ENCODE measurements around the gene RNU5D-1. TPM values are rescaled to one million over a fixed set of nuclear protein-coding genes. Genes with fewer than 3 reads are reported as not detected.

The RNU5D-1 gene
- total and polyA plus RNA-seq, 2 of the 13 experiments (the other 11 are each of a cell fraction or from before 2014, with no cell fraction given) = 165 TPM; not detected in 1

DNA sequence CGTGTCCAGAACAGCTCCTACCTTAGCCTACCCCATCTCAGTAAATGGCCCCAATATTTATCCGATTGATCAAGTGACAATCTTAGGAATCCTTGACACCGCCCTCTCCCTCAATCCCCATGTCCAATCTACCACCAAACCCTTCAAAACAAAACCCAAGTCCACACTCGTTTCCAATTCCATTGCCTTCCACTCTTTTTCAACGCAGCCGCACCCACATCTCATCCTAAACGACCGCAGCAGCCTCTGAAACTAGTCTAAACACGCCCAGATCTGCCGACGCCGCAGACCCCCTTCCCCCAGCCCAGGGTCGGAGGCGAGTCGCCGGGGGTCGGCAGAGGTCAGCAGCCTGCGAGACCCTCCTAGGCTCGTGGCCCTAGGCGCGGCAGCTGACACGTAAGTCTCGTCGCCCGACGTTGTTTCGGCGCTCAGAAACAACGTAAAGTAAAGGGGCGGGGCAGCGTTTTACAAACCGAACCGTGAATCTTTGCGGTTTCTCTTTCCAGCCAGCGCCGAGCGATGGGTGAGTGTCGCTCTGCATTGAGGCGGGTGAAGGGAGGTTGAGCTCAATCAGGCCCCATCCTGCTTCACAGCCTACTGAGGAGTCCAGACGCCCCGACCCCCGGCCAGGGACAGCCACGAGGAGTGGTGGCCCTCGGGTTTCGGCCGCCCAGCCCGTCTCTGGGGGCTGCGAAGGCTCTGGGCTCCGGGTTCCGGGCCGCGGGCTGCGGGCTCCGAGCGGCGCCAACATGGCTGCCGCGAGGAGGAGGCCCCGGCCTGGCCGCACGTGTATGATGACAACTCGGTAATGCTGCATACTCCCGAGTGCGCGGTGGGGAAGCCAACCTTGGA is 44.3 kb upstream of the RNU5D-1 start, which contains the start of gene RPS8 (continued):
- peak; percentile 99 for TF ChIP-seq RBM39 (IDR thresholded peaks at IDR 0.05; ENCODE audit: low read depth, low read length, poor library complexity, severe bottlenecking)
- TF ChIP-seq, protein P1, sequence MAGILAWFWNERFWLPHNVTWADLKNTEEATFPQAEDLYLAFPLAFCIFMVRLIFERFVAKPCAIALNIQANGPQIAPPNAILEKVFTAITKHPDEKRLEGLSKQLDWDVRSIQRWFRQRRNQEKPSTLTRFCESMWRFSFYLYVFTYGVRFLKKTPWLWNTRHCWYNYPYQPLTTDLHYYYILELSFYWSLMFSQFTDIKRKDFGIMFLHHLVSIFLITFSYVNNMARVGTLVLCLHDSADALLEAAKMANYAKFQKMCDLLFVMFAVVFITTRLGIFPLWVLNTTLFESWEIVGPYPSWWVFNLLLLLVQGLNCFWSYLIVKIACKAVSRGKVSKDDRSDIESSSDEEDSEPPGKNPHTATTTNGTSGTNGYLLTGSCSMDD (CRISPR knock-in tag; IDR thresholded peaks at IDR 0.05) = peak; percentile 50; the same call in 1 of the 2 replicates
- peak; percentile 64; the same call in 1 of the 2 replicates for TF ChIP-seq TBP (CRISPR knock-in tag; IDR thresholded peaks at IDR 0.05)
- peak; percentile 87; the same call in 1 of the 2 replicates for TF ChIP-seq FOXK1 (CRISPR knock-in tag; IDR thresholded peaks at IDR 0.05; ENCODE audit: borderline replicate concordance, low read depth)
- no peak for TF ChIP-seq ZNF644 (CRISPR knock-in tag; IDR thresholded peaks at IDR 0.05; ENCODE audit: low read depth)
- TF ChIP-seq KMT2B (CRISPR knock-in tag; IDR thresholded peaks at IDR 0.05) = peak; percentile 91
- TF ChIP-seq, protein P2, sequence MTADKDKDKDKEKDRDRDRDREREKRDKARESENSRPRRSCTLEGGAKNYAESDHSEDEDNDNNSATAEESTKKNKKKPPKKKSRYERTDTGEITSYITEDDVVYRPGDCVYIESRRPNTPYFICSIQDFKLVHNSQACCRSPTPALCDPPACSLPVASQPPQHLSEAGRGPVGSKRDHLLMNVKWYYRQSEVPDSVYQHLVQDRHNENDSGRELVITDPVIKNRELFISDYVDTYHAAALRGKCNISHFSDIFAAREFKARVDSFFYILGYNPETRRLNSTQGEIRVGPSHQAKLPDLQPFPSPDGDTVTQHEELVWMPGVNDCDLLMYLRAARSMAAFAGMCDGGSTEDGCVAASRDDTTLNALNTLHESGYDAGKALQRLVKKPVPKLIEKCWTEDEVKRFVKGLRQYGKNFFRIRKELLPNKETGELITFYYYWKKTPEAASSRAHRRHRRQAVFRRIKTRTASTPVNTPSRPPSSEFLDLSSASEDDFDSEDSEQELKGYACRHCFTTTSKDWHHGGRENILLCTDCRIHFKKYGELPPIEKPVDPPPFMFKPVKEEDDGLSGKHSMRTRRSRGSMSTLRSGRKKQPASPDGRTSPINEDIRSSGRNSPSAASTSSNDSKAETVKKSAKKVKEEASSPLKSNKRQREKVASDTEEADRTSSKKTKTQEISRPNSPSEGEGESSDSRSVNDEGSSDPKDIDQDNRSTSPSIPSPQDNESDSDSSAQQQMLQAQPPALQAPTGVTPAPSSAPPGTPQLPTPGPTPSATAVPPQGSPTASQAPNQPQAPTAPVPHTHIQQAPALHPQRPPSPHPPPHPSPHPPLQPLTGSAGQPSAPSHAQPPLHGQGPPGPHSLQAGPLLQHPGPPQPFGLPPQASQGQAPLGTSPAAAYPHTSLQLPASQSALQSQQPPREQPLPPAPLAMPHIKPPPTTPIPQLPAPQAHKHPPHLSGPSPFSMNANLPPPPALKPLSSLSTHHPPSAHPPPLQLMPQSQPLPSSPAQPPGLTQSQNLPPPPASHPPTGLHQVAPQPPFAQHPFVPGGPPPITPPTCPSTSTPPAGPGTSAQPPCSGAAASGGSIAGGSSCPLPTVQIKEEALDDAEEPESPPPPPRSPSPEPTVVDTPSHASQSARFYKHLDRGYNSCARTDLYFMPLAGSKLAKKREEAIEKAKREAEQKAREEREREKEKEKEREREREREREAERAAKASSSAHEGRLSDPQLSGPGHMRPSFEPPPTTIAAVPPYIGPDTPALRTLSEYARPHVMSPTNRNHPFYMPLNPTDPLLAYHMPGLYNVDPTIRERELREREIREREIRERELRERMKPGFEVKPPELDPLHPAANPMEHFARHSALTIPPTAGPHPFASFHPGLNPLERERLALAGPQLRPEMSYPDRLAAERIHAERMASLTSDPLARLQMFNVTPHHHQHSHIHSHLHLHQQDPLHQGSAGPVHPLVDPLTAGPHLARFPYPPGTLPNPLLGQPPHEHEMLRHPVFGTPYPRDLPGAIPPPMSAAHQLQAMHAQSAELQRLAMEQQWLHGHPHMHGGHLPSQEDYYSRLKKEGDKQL (CRISPR knock-in tag; IDR thresholded peaks at IDR 0.05; ENCODE audit: low read depth) = no peak
- TF ChIP-seq, protein P3, sequence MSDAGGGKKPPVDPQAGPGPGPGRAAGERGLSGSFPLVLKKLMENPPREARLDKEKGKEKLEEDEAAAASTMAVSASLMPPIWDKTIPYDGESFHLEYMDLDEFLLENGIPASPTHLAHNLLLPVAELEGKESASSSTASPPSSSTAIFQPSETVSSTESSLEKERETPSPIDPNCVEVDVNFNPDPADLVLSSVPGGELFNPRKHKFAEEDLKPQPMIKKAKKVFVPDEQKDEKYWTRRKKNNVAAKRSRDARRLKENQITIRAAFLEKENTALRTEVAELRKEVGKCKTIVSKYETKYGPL (CRISPR knock-in tag; IDR thresholded peaks at IDR 0.05) = peak; percentile 74
- TF ChIP-seq ZNF549 (CRISPR knock-in tag; IDR thresholded peaks at IDR 0.05) = no peak
- no peak; the same call in 1 of the 2 replicates for TF ChIP-seq ZNF567 (CRISPR knock-in tag; IDR thresholded peaks at IDR 0.05; ENCODE audit: borderline replicate concordance)
- no peak for TF ChIP-seq JDP2 (CRISPR knock-in tag; IDR thresholded peaks at IDR 0.05; ENCODE audit: borderline replicate concordance)
- TF ChIP-seq, protein P4, sequence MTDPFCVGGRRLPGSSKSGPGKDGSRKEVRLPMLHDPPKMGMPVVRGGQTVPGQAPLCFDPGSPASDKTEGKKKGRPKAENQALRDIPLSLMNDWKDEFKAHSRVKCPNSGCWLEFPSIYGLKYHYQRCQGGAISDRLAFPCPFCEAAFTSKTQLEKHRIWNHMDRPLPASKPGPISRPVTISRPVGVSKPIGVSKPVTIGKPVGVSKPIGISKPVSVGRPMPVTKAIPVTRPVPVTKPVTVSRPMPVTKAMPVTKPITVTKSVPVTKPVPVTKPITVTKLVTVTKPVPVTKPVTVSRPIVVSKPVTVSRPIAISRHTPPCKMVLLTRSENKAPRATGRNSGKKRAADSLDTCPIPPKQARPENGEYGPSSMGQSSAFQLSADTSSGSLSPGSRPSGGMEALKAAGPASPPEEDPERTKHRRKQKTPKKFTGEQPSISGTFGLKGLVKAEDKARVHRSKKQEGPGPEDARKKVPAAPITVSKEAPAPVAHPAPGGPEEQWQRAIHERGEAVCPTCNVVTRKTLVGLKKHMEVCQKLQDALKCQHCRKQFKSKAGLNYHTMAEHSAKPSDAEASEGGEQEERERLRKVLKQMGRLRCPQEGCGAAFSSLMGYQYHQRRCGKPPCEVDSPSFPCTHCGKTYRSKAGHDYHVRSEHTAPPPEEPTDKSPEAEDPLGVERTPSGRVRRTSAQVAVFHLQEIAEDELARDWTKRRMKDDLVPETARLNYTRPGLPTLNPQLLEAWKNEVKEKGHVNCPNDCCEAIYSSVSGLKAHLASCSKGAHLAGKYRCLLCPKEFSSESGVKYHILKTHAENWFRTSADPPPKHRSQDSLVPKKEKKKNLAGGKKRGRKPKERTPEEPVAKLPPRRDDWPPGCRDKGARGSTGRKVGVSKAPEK (CRISPR knock-in tag; IDR thresholded peaks at IDR 0.05; ENCODE audit: borderline replicate concordance) = no peak
- no peak for TF ChIP-seq SMC3 (IDR thresholded peaks at IDR 0.05; ENCODE audit: low read length)
- peak; percentile 71; the same call in 1 of the 2 replicates for TF ChIP-seq ZNF589 (CRISPR knock-in tag; conservative IDR thresholded peaks at IDR 0.05)
- no peak for TF ChIP-seq ZNF350 (CRISPR knock-in tag; IDR thresholded peaks at IDR 0.05; ENCODE audit: borderline replicate concordance, low read depth)
- peak; percentile 56 for TF ChIP-seq ZNF768 (CRISPR knock-in tag; IDR thresholded peaks at IDR 0.05)
- no peak for TF ChIP-seq ATAD3A (CRISPR knock-in tag; IDR thresholded peaks at IDR 0.05)
- TF ChIP-seq ZNF598 (CRISPR knock-in tag; IDR thresholded peaks at IDR 0.05; ENCODE audit: borderline replicate concordance) = no peak
- peak; percentile 97 for TF ChIP-seq NKX3-1 (CRISPR knock-in tag; IDR thresholded peaks at IDR 0.05)

Measured in HepG2 (cell line).